HG03565 (cell line): ENCODE measurements around the gene NRGN.
"Not testable (repeated sequence)": the region's sequence is repeated elsewhere in the genome, so short reads cannot be mapped to it uniquely, and the experiment has no call there.

Source experiments
- ATAC-seq: cut with Tn5 transposase; IDR thresholded peaks from one replicate; pipeline ENCODE4 v1.9.1; 2021; ENCODE audit warnings: mild to moderate bottlenecking, moderate library complexity; ENCODE audit not compliant: unreplicated experiment

NRGN gene

DNA sequence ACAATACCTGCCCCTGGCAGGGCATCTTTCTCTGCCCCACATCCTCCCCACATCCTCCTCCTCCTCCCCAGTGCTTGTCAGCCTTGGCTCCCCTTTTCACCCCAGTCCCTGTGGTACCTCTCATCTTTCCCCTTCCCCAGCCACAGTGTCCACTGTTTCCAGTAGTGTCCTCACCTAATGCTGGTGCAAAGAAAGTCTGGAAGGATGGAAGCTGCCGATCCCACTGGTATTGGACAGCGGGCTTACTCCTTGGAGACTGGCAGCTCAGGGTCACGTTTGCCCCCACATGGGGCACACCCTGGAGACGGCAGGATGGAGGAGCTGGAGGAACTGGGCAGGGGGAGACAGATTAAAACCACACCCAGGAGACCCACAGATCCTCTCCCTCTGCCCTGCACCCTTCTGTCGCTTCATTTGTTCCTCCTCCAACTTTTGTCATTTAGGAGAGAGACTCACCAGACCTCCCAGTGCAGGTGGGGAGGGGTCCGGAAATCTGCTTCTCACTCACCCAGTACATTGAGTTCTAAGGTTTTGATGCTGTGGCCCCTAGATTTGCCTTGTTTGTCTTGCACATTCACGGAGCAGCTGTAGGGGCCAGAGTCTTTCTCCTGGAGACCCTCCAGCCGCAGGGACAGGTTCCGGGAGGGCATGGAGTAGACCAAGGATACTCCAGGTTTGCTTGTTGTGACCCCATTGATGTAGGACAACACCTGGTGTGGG lies 16.5 kb downstream of the NRGN start:
- ATAC-seq, result no peak

DNA sequence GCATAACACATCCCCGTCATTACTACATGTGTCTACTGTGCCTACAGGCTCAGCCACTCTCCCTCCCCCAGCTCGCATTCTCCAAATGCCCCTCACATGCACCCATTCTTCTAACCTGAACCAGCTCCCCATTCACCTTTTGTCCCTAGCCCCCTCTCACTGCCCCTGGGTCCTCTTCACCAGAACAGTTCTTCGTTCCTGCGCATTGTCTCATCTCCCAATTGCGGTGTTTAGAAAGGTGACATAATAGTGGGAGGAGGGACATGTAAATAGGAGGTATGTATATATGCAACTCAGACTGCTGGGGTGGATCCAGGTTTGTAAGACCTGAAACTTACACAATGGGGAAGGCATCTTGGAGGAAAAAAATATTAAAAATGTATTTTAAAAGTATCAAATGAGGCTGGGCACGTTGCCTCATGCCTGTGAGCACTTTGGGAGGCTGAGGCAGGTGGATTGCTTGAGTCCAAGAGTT lies 17.0 kb downstream of the NRGN start:
- ATAC-seq, result no peak

DNA sequence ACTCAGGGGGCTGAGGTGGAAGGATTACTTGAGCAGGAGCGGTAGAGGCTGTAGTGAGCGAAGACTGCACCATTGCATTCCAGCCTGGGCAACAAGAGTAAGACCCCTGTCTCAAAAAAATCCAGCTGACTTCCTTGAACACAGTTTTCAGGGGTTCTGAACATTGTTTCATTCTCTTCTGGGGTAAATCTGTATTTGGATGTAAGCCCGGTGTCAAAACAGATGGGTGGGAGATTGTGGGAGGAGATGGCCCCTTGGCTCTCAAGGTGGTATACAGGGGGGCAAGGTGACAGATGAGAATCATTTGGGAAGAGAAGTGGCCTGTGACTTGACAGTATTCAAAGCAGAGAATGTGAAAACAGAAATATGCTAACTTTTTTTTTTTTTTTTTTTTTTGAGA lies 17.6 kb downstream of the NRGN start:
- no peak for ATAC-seq

DNA sequence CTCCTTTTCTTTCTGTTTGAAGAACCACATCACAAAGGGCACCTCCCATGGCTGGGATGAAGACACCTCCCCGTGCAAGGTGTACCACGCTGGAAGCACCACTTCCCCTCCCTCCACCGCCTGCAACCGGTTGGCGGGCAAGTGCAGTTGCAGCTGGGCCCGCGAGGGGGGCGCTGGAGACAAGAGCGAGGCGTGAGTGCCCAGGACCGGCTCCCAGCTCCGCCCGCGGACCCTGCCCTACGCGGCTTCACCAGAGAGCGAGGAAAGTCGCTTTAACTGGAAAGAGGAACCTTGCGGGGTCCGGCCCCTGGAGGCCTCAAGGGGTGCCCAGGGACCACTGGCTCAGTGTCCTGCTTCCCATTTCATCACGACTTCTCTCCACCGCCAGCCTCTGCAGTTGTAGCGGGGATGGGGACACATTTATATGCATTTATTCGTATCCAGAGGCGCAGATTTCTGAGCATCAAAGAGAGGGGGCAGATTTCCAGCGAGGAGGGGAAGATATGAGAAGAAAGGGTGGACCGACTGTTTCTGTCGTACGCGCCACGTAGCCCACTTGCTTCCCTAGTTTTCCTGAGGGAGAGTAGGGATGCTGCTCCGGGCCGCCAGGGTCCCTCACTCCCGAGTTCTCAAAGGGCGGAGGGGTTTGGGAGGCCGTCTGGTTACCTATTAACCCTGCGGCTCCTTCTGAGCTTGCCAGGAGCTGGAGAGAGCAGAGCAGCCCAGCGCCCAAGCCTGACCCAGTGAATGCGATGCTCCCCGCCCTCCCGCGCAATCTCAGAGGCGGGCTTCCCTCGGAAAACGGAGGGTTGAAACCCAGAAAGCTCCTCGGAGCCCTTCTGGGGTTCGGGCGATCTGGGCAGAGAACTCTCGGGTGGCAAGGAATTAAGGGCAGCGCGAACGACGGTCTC lies 18.9 kb downstream of the NRGN start:
- peak; percentile 52 for ATAC-seq

DNA sequence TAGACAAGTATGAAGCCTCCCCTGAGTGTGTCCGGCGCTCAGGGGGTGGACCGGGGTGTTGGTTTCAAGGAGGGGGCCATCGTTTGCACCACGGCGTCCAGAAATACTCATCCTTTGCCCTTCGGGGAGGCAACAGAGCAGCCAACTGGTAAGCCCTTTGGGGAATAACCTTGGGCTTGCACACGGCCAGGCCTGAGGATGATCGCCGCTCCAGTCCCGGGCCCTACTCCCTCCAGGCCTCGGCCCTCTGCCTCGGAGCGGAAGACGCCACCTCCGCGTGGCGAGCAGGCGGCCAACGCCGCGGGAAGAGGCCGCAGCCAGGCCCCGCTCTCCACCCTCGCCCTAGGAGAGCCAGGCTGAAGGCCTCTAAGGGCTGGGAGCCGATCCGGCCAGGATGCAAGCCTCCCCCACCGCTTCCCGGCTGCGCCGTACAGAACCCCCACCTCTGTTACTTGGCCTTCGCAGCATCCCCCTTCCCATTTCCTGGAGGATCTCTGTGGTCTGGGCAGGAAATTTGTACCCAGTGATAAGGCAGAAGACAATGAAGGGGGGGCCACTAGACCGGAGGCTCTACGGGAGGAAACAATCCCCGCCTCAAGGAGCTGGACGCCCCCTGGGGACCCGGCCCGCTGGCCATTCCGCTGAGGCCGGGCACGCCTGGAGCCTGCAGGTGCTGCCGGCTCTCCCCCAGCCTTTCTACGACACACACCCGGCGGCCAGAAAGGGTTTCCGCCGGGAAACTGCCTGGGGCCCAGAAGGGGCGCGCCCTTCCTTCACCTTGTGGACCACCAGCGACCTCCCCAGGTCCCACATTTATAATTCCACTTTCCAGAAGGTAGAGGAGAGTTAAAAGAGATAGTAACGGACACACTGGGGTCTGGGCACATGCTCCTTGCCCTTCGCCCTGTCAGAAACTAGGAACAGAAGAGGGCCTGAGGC lies 19.8 kb downstream of the NRGN start:
- no peak for ATAC-seq

DNA sequence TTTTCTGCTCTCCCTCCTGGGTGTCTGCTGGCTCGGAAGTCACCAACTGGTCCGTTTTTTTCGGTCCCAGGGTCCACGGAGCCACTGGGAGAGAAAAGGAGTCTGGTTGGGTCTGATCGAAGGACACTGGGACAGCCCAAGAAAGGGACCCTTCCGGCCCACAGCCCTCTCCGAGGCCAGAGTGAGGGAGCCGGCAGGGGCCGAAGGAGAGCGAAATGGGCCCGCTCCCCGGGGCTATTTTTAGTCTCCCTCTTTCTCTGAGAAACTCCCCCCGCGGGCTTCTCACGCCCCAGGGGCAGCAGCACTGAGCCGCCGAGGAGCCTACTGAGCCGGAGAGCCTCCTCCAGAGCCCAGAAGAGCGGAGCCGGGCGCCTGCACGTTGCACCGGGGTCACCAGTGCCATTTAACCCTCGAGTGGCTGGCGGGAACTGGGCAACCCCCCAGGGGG lies 20.5 kb downstream of the NRGN start:
- no peak for ATAC-seq

DNA sequence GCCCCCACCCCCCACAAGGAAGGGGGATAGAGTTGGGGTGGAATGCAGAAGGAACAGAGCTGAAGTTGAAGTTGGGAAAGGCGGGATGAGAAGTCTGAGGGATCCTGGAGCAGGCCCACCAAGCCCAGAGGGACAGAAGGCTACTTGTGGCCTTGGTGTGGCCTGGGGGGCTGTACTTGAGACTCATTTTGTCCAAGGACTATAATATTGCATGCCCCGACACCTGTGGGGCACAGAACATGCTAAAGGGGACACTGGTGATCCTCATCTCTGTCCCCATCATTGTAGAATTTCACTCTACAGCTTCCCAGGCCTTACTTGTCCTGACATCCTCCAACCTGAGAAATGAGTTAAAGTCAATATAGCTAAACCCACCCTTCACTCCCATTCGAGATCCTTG lies 21.1 kb downstream of the NRGN start:
- no peak for ATAC-seq

DNA sequence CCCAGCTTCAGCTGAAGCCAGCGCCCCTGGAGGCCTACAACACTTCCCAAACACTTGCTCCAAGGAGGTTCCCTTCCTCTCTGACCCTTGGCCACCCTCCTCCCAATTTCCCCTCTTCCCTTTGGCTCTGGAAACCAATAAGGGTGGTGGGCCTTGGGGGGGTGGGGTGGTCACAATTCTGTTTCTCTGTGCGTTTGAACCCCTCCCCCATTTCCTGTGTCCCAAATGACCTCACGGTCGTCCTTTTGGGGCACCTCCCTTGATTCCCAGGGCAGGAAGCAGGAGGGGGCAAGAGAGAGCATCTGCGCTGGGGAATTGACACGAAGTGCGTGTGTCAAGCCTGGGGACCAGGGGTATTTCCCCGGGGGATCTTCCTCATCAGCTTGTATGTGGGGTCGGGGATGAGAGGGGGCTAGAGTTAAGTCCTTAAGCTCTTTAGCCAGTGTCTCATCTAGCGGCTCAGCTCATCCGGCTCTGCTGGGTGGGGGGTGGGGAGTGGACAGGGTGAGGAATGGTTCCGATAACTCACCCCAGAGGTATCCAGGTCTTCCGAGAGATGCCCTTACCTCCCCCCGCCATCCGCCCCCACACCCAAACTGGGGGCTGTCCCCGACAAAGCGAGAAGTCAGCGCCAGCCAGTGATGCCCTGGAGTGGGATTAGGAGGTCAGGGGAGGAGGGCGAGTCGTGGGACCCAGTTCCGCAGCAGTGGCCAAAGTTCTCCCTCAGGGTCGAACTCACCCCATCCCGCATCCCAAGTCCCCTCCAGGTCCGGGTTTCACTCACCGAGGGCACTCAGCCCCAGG lies 21.8 kb downstream of the NRGN start:
- ATAC-seq, result no peak

DNA sequence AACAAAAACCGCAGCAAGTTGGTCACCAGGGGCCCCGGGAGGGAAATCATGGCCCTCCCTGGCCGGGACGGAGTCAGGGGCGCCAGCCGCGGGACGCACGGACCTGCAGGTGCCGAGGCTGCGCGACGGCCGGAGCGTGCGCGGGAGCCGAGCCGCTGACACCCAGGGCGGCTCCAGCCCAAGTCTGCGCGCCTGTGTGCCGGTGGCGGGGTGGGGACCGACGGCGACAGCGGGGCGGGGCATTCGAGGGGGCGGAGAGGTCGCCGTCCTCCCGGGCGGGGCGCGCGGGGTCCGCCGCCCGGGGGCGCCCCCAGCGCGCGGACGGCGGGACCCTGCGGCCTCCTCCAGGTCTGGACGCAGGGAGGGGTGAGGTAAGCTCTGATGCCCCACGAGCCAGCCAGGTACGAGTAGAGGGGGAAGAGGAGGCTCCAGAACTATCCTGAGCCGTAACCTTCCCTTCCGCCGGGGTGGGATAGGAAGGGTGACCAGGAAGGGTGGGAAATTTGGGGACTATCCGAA lies 22.4 kb downstream of the NRGN start, which contains the start of gene ESAM:
ESAM (minus strand) TSS at position 186 of the 519 bp plus-strand sequence; CDS start at position 50, 136 bp downstream.
- ATAC-seq, result no peak

DNA sequence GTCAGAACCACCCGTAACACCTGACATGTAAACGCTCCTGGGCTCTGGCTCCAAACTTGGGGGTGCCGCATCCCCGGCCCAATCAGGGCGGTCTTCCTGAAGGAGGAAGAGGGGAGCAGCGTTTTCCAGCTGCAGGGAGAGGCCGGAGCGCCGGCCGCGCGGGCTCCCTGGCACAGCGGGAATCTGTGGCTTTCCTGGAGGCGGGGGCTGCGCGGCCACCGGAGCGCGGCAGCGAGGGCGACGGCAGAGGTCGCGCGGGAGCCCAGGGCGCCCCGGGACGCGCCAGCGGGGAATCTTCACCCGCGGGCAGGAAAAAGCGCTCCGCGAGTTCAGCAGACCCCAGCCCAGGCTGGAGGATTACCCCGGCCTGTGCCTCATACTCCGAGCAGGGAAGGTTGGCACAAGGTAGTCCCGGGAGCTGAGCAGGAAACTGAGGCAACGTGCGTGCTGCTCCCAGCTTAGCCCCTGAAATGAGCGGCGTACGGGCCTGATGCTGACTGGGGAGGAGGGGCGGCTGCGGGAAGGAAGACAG lies 22.9 kb downstream of the NRGN start:
- no peak for ATAC-seq

DNA sequence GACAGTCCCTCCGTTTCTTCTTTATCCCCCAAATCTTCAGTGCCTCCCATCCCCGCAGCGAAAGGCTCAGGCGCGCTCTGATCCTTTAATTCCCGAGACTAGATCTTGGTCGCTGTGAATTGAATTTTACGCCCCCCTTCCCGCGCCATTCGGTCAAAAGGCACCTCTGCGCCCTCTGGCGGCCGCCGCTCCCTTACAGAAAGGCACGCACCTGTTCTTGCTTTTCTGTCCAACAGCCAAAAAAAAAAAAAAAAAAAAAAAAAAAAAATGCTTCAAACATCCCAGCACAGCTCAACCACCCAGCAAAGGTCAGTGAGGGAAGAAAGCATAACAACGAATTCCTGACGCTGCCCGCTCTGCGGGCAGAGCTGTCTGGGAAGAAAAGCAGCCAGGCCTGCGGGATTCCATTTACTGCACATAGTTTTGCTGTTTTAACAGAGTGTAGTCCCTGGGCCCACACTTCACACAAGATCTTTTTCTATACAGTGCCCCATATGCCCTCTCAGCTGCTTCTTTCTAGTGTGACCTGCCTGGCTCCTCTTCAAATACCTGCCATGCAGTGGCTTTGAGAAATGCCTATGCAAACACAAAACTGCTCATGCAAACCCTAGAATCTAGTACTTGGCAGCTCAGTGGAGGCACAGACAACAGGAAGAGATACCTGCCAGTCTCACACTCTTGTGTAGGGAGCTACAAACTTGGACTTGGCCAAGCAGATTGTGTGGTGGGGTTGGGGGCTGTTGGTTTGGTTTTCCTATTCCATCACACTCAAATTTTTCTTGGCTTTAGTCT lies 23.6 kb downstream of the NRGN start:
- ATAC-seq, result no peak

DNA sequence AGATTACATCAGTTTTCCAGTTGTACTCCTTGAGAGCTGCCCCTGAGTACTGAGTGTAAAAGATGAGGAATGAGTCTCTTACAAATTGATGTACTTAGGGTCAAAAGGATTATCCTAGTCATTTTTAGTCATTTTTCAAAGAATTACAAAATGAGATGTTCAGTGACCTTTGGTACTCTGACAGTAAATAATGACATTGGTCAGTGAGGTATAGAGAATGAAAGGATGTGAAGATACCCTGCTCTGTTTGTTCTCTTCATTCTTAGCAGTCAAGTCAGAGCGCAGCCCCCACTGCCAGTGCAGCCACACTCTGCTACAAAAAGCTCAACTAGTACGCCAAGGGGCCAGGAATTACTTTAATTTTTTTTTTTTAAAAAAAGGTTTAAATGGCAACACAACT lies 26.4 kb downstream of the NRGN start:
- ATAC-seq, result no peak

DNA sequence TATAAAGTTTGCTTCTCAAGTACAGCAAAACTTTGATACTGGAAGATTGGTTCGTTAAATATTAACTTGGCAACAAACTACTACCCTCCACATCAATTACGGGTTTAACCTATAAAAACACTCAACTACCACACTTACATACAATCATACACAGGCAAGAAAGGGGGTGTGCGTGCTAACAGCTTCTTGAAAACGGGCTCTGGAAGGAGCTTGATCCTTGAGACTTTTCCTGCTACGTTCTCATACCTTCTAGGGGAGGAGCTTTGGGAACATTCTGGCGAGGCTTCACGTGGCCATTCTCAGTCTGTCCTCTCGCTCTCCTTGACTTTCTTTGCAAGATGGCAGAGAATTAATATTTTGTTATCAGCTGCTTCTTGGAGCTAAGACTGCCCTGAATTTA lies 29.2 kb downstream of the NRGN start:
- ATAC-seq, result no peak

DNA sequence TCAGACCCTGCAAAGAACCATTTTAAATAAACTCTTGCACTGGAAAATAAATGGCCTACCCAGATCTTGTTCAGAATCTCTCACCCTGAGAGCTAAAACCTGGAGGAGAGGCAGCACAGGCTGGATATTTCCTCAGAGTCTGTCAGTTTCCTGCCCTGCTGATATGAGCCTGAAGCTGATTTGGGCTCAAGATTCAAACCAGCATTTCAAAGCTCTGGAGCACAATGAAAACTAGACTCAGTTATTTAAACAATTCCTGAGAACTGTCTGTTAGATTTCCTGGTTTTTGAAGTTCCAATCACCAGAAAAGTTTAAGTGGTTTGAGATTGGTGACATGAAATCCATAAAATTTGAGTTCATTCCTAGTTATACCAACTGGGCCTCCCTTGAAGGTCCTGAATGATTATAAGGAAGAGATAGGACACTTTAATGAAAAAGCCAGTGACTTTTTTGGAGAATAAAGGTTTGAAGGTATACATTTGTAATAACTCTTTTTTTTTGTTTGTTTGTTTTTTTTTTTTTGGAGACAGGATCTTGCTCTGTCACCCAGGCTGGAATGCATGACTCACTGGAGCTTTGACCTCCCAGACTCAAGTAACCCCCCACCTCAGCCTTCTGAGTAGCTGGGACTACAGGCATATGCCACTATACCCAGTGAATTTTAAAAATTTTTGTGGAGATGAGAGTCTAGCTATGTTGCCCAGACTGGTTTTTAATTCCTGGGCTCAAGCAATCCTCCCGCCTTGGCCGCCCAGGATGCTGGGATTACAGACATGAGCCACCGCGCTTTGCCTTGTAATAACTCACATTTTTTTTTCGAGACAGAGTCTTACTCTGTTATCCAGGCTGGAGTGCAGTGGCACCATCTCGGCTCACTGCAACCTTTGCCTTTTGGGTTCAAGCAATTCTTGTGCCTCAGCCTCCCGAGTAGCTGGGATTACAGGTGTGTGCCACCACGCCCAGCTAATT lies 30.3 kb downstream of the NRGN start:
- no peak for ATAC-seq

DNA sequence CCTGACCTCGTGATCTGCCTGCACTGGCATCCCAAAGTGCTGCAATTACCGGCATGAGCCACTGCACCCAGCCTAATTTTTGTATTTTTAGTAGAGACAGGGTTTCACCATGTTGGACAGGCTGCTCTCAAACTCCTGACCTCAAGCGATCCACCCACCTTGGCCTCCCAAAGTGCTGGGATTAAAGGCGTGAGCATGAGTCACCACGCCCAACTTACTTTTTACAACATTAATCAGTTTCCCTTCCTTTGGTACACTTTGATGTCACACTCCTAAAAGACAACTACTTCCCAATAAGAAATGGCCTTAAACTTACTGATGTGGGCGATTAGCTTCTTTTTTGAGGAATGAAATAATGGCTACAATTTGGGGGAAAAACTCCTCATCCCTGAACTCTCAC lies 31.2 kb downstream of the NRGN start:
- ATAC-seq, result not testable (repeated sequence)

DNA sequence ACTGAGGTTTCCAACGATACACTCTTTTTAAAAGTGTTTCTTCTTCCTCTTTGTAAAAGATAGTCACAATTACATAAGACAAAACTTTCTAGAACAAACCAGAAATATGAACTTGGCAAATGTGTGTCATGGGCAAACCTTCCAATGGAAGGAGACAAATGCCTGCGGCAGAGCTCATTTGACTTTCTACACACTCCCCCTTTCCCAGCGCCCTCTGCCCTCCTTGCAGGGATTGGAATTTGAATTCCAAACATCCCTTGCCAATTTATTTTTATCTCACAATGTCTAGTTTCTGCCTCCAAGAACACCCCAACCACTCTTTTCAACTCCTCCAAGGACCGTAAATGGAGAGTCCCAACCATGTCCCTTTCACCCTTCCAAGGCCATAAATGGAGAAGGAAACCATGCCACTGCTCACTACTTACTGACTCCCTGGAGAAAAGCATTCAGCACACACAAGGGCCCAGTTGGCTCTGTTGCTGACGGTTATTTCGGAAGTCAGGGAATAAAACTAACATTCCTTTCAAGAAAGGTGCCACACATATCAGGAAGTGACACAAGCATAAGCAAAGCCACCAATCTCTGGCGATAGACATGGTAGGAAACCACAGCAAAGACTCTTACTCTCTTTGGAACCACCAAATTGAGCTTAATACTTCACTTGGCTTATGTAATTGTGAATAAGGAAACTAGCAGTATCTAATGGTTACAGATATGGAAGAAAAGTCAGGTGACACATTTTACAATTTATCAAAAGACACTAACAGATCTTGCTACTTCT lies 37.3 kb downstream of the NRGN start:
- ATAC-seq, result no peak

DNA sequence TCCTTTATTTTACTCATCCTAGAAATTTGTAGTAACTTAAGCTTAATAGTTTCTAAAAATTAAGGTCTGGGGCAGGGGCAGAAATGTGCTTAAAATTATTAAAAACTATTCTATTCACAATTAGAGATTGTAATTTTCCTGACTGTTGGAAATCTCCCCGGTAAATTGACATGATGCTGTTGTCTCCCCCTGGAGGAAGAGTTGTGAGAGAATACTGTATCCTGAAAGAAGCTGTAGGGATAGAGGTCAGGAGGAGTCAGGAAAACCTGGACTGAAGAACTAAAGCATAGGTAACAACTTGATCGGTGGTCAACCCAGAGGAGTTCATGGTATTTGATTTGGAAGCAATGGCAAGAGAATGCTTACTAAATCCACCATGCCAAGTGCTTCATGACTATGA lies 38.5 kb downstream of the NRGN start:
- ATAC-seq, result no peak
